Measurements from ENCODE around the gene RAB9A. TPM values are rescaled to one million over a fixed set of nuclear protein-coding genes. Genes with fewer than 3 reads are reported as not detected.

The RAB9A gene
- polyA plus RNA-seq, 1 donor, result 14.0 TPM

GRCh38 chrX:13750204-13750603 lies 61.3 kb downstream of the RAB9A start:
- no peak for DNase-seq

DNA sequence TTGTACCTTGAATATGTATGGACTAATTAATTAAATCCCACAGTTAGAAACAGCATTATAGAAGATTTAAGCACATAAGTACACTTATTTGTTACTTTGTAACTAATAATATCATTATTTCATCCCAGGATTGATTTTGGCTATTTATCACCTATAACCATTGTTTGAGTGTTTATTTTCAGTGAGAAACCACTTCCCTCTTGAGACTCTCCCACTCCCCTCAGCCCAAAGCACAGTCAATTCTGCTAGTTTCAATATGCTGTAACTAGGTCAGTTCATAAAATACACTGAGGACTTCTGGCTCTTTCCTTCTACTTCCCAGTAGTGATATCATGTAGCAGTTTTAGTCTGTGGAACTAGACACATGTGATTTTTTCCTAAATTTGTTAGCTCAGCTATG lies 61.9 kb downstream of the RAB9A start:
- DNase-seq, result no peak

GRCh38 chrX:13752141-13752540 lies 63.2 kb downstream of the RAB9A start:
- no peak for DNase-seq

DNA sequence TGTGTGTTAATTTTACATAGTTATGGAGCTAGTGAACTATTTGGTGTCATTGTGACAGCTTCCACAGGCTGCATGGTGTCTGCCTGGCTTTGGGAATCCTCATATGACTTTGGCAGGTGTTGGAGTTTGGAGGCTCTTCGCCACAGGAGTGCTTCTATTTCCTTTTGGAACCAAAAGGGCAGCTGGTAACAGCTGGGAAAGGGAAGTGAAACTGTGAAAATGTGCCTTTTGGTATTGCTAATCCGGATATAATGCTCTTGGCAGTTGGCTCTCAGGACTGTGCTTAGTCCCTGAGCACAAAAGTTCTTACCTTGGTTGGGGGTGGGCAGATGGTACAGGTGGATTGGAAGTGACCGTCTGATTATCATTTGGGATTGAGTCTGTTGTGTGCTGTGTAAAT lies 63.7 kb downstream of the RAB9A start:
- DNase-seq, result no peak

GRCh38 chrX:13754765-13755164 lies 65.8 kb downstream of the RAB9A start:
- no peak for DNase-seq

DNA sequence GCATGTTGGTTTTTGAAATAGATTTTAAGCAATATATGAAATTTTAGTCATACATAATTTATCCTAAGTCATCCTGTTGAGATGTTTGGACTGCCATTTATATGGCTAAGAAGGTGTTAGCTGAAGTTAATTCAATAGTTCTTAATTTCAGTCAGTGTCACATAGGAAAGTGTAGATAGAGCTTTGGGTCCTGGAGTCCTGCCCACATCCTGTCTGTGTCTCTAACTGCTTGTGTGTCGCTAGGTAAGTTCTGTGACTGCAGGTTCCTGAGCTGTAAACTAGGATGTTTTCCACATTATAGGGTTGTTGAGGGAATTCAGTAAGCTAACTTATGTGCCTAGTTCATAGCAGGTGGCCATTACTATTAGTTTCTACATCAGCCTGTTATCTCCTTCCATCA lies 66.3 kb downstream of the RAB9A start:
- no peak for DNase-seq

GRCh38 chrX:13756381-13756780 lies 67.5 kb downstream of the RAB9A start:
- no peak for DNase-seq

DNA sequence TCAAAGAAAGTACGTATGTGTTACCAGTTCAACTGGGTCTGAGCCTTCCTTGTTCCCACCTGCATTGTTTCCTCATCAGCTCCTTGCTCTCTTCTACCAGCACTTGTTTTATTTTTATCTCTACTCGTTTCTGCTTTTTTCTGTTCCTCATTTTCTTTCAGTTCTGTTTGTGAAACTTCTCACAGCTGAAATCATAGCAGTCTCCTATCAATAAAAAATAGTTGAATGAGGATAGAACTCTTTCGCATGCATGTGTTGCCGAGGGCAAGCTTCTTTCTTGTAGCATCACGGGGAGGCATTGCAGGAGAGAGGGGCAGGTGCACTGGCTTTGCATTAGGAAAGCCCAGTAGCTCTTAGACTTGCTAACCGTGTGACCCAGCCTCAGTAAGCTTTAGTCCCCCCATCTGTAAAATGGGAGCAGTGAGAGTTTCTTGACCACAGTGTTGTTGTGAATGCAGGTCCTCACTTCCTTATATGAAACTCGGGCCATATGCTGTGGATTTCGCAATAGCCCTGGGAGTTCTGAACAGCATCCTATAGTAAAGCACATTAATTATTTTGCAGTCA lies 70.3 kb downstream of the RAB9A start:
- no peak for DNase-seq

Other genes starting within 250 kb of the RAB9A start
- 53.7 TPM for gene EGFL6, start 119.5 kb upstream of the RAB9A start, polyA plus RNA-seq (ENCODE audit: insufficient read length)
- 4.2 TPM for gene TCEANC, start 36.0 kb upstream of the RAB9A start, polyA plus RNA-seq (ENCODE audit: insufficient read length)
- gene TRAPPC2, start 45.5 kb downstream of the RAB9A start, polyA plus RNA-seq (ENCODE audit: insufficient read length), result 10.4 TPM
- 21.6 TPM for gene OFD1, start 45.6 kb downstream of the RAB9A start, polyA plus RNA-seq (ENCODE audit: insufficient read length)
- gene GPM6B, start 128.0 kb downstream of the RAB9A start, polyA plus RNA-seq (ENCODE audit: insufficient read length), result 18.1 TPM